SK-N-SH (cell line): Measurements from ENCODE around the gene IGFL4. TPM values are rescaled to one million over a fixed set of nuclear protein-coding genes. Genes with fewer than 3 reads are reported as not detected.

ENCODE experiments used
- CTCF ChIA-PET: fragments of 300-600, 350-600 bp; formaldehyde crosslinking; extraction: SDS; loops from one replicate; lab custom pipeline; 2021; lab: Yijun Ruan, JAX
- POLR2A ChIA-PET: fragments of 350-600 bp; sonication (Branson Sonifier 250); formaldehyde crosslinking; extraction: SDS; loops from one replicate; lab custom pipeline; 2020; ENCODE audit warnings: antibody characterized with exemption, inconsistent platforms; lab: Yijun Ruan, JAX
- DNase-seq: peaks from one replicate; pipeline ENCODE4 v3.0.0; 2012
- H2AFZ ChIP-seq: fragments of 200-600 bp; sonication (generic); 2 replicates; pipeline ENCODE4 v1.8.1; 2016; ENCODE audit warnings: antibody characterized with exemption, mild to moderate bottlenecking, low read depth
- H3F3A ChIP-seq: fragments of 200-600 bp; sonication (generic); replicated peaks from 2 replicates; pipeline ENCODE3; 2016; ENCODE audit warnings: antibody characterized with exemption, mild to moderate bottlenecking; ENCODE audit not compliant: insufficient read depth
- H3K27ac ChIP-seq, 2 experiments: fragments of 200-500 bp in 1 of 2; fragments of 200-600 bp in 1 of 2; sonication (Bioruptor generic) in 1 of 2; sonication (generic), shearing (Covaris generic) in 1 of 2; 2 replicates each; pipeline versions ENCODE4 v1.5.1 to v1.6.1; 2014 to 2016; ENCODE audit warnings: low read depth in 2 of 2, inconsistent platforms in 1 of 2, low read length in 1 of 2, mild to moderate bottlenecking in 1 of 2, mixed read lengths in 1 of 2
- H3K27me3 ChIP-seq: fragments of 200-600 bp; sonication (generic), shearing (Covaris generic); 2 replicates; pipeline ENCODE4 v1.6.1; 2016; ENCODE audit warnings: mixed run types; ENCODE audit not compliant: insufficient read depth
- H3K36me3 ChIP-seq, 2 experiments: fragments of 200-500 bp in 1 of 2; fragments of 200-600 bp in 1 of 2; sonication (Bioruptor generic) in 1 of 2; sonication (generic) in 1 of 2; replicated peaks in 1 of 2; 2 replicates each; pipeline versions ENCODE3 to v1.5.1; 2014 to 2016; ENCODE audit warnings: low read length in 1 of 2, mild to moderate bottlenecking in 1 of 2; ENCODE audit not compliant: insufficient read depth in 2 of 2, control insufficient read depth in 1 of 2
- H3K4me1 ChIP-seq, 2 experiments: fragments of 200-500 bp in 1 of 2; fragments of 200-600 bp in 1 of 2; sonication (Bioruptor generic) in 1 of 2; sonication (generic), shearing (Covaris generic) in 1 of 2; 2 replicates each; pipeline versions ENCODE4 v1.5.1 to v1.6.1; 2014 to 2016; ENCODE audit warnings: low read depth in 1 of 2, low read length in 1 of 2, mixed run types in 1 of 2; ENCODE audit not compliant: insufficient read depth in 2 of 2, control insufficient read depth in 1 of 2
- H3K4me2 ChIP-seq: fragments of 200-600 bp; sonication (generic), shearing (Covaris generic); 2 replicates; pipeline ENCODE4 v1.6.1; 2017; ENCODE audit warnings: mixed run types
- H3K4me3 ChIP-seq, 2 experiments: fragments of 200-500 bp in 1 of 2; fragments of 200-600 bp in 1 of 2; sonication (Bioruptor generic) in 1 of 2; sonication (generic), shearing (Covaris generic) in 1 of 2; 2 replicates each; pipeline versions ENCODE4 v1.5.1 to v1.8.1; 2014 to 2016; ENCODE audit warnings: low read depth in 2 of 2, inconsistent platforms in 1 of 2, low read length in 1 of 2, mild to moderate bottlenecking in 1 of 2, mixed read lengths in 1 of 2, moderate library complexity in 1 of 2
- H3K79me2 ChIP-seq: fragments of 200-600 bp; sonication (generic); 2 replicates; pipeline ENCODE4 v1.8.1; 2017; ENCODE audit warnings: mild to moderate bottlenecking; ENCODE audit not compliant: insufficient read depth
- H3K9ac ChIP-seq: fragments of 200-600 bp; sonication (generic); 2 replicates; pipeline ENCODE4 v1.6.1; 2017; ENCODE audit warnings: mixed run types
- H3K9me2 ChIP-seq: fragments of 200-600 bp; sonication (generic); 2 replicates; pipeline ENCODE4 v1.6.1; 2017; ENCODE audit warnings: mixed run types
- H3K9me3 ChIP-seq: fragments of 200-600 bp; sonication (generic); 2 replicates; pipeline ENCODE4 v1.6.1; 2017; ENCODE audit warnings: mixed run types, mild to moderate bottlenecking, moderate library complexity
- H4K20me1 ChIP-seq: fragments of 200-600 bp; sonication (generic); 2 replicates; pipeline ENCODE4 v1.6.1; 2017; ENCODE audit warnings: mild to moderate bottlenecking, mixed run types; ENCODE audit not compliant: insufficient read depth
- ELF1 ChIP-seq: IDR thresholded peaks from 2 replicates; pipeline ENCODE4 v1.4.0; 2012
- EP300 ChIP-seq, 2 experiments: IDR thresholded peaks; 2 replicates each; pipeline versions ENCODE4 v1.4.0 to v1.6.1; 2012; ENCODE audit warnings: borderline replicate concordance in 1 of 2, low read depth in 1 of 2, low read length in 1 of 2
- EZH2phosphoT487 ChIP-seq: fragments of 200-600 bp; sonication (generic); IDR thresholded peaks from 2 replicates; pipeline ENCODE4 v1.6.1; 2017; ENCODE audit warnings: low read depth, mixed run types, mild to moderate bottlenecking, antibody characterized with exemption, moderate library complexity, borderline replicate concordance
- FOXM1 ChIP-seq: IDR thresholded peaks from 2 replicates; pipeline ENCODE4 v1.4.0; 2012; ENCODE audit warnings: low read depth, mild to moderate bottlenecking
- GABPA ChIP-seq: IDR thresholded peaks from 2 replicates; pipeline ENCODE4 v1.4.0; 2012; ENCODE audit warnings: low read depth, mild to moderate bottlenecking
- JUND ChIP-seq: IDR thresholded peaks from 2 replicates; pipeline ENCODE4 v1.4.0; 2012
- MEF2A ChIP-seq: IDR thresholded peaks from 2 replicates; pipeline ENCODE4 v1.4.0; 2012; ENCODE audit warnings: low read depth, borderline replicate concordance
- MXI1 ChIP-seq: IDR thresholded peaks from 2 replicates; pipeline ENCODE4 v1.6.1; 2012; ENCODE audit warnings: mild to moderate bottlenecking, low read depth, low read length, improper control_type of control experiment
- NFIC ChIP-seq: IDR thresholded peaks from 2 replicates; pipeline ENCODE4 v1.4.0; 2012; ENCODE audit warnings: borderline replicate concordance
- POLR2AphosphoS5 ChIP-seq: IDR thresholded peaks from 2 replicates; pipeline ENCODE4 v1.6.1; 2012; ENCODE audit warnings: low read depth, low read length
- RAD21 ChIP-seq: IDR thresholded peaks from 2 replicates; pipeline ENCODE4 v1.6.1; 2012; ENCODE audit warnings: mild to moderate bottlenecking, low read length
- RCOR1 ChIP-seq: fragments of 150-350 bp; IDR thresholded peaks from 2 replicates; pipeline ENCODE4 v1.6.1; 2017; ENCODE audit warnings: antibody characterized with exemption, low read length
- RXRA ChIP-seq: IDR thresholded peaks from 2 replicates; pipeline ENCODE4 v1.4.0; 2012; ENCODE audit warnings: low read depth, mild to moderate bottlenecking, borderline replicate concordance
- SMC3 ChIP-seq: IDR thresholded peaks from 2 replicates; pipeline ENCODE4 v1.6.1; 2012; ENCODE audit warnings: low read depth, low read length, improper control_type of control experiment
- TAF1 ChIP-seq: IDR thresholded peaks from 2 replicates; pipeline ENCODE4 v1.6.1; 2012; ENCODE audit warnings: low read depth, mild to moderate bottlenecking, low read length, moderate library complexity, borderline replicate concordance
- TEAD4 ChIP-seq: IDR thresholded peaks from 2 replicates; pipeline ENCODE4 v1.4.0; 2012; ENCODE audit warnings: mild to moderate bottlenecking, borderline replicate concordance; ENCODE audit not compliant: insufficient read depth
- YY1 ChIP-seq: IDR thresholded peaks from 2 replicates; pipeline ENCODE4 v1.4.0; 2012; ENCODE audit warnings: low read depth, mild to moderate bottlenecking
- whole genome bisulfite sequencing: methylation state at CpG from one replicate; pipeline ENCODE4 v1.1.6; 2017; ENCODE audit warnings: low lambda C conversion rate; 5-methylcytosine and 5-hydroxymethylcytosine counted together
- polyA plus RNA-seq, 3 experiments: library from polyadenylated mRNA; depleted of rRNA; stranded (reverse); fragments of >200 nt; gene quantifications; 2 replicates each; pipeline ENCODE4 v1.2.3, GENCODE V29; 2012
- TF ChIP-seq, protein P1 (sequence below): fragments of 200-600 bp; sonication (generic); IDR thresholded peaks from 2 replicates; pipeline ENCODE4 v1.6.1; 2017; ENCODE audit warnings: antibody characterized with exemption, mild to moderate bottlenecking, moderate library complexity
- TF ChIP-seq, protein P2 (sequence below): IDR thresholded peaks from 2 replicates; pipeline ENCODE4 v1.4.0; 2012; ENCODE audit warnings: low read depth, borderline replicate concordance
- TF ChIP-seq, protein P3 (sequence below): IDR thresholded peaks from 2 replicates; pipeline ENCODE4 v1.6.1; 2012; ENCODE audit warnings: mild to moderate bottlenecking, low read depth, low read length, moderate library complexity
- TF ChIP-seq, protein P4 (sequence below): IDR thresholded peaks from 2 replicates; pipeline ENCODE4 v1.4.0; 2012; ENCODE audit warnings: low read depth
- TF ChIP-seq, protein P5 (sequence below): IDR thresholded peaks from 2 replicates; pipeline ENCODE4 v1.4.0; 2012; ENCODE audit warnings: low read depth, borderline replicate concordance
- TF ChIP-seq, protein P6 (sequence below): fragments of 150-350 bp; IDR thresholded peaks from 2 replicates; pipeline ENCODE4 v1.6.1; 2017; ENCODE audit warnings: antibody characterized with exemption, low read length, low read depth, borderline replicate concordance

Gene IGFL4
- polyA plus RNA-seq, 1 of the 3 experiments (the other 2 are of a cell fraction), result not detected

DNA sequence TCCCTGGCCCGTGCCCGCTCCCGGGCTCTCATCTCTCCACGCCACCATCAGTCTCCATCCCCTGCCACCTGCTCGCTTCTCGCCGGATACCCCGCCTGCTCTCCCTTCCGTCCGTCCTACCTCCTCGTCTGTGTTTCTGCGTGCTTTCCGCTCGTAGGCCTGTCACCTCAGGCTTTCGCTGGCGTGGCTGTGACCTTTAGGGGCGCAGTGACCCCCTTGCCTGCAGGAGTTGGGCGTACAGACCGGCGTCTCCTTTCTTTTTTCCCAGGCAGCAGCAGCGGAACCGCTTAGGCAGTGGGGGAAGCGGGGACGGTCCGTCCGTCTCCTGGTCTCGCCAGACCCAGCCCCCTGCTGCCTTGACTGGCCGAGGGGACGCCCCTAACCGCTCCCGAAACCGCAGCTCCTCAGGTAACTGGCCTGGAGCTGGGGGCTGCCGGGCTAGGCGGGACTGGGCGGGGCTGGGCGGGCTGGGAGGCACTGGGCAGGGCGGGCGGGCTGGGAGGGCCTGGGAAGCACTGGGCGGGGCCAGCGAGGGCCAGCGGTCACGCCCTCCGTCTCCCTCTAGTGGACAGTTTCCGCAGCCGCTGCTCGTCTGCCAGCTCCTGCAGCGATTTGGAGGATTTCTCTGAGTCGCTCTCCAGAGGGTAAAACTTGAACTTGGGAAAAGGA, 24.2 kb downstream of the IGFL4 start:
- peaks cover 0 to 22% of the 10 kb centered on the region in 2 experiments; a peak in 2 of 4 replicates for H3K4me1 ChIP-seq
- H3K36me3 ChIP-seq, result no peaks in the 10 kb centered on the region
- TF ChIP-seq EZH2phosphoT487 (no peak), ELF1 (no peak), SMC3 (peak; percentile 53), TEAD4 (no peak), RXRA (no peak), GABPA (no peak), RAD21 (peak; percentile 46), TAF1 (no peak), YY1 (no peak), FOXM1 (no peak), RCOR1 (no peak), POLR2AphosphoS5 (no peak), NFIC (no peak), MEF2A (no peak), EP300 (IDR thresholded peaks at IDR 0.05; ENCODE audit: borderline replicate concordance in 1 of 2, low read depth in 1 of 2, low read length in 1 of 2) (no peak), MXI1 (0 out of 2 replicates have a peak, but pooled peaks have one; percentile 27), JUND (no peak)
- TF ChIP-seq, protein P1, sequence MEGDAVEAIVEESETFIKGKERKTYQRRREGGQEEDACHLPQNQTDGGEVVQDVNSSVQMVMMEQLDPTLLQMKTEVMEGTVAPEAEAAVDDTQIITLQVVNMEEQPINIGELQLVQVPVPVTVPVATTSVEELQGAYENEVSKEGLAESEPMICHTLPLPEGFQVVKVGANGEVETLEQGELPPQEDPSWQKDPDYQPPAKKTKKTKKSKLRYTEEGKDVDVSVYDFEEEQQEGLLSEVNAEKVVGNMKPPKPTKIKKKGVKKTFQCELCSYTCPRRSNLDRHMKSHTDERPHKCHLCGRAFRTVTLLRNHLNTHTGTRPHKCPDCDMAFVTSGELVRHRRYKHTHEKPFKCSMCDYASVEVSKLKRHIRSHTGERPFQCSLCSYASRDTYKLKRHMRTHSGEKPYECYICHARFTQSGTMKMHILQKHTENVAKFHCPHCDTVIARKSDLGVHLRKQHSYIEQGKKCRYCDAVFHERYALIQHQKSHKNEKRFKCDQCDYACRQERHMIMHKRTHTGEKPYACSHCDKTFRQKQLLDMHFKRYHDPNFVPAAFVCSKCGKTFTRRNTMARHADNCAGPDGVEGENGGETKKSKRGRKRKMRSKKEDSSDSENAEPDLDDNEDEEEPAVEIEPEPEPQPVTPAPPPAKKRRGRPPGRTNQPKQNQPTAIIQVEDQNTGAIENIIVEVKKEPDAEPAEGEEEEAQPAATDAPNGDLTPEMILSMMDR, result peak; percentile 65
- TF ChIP-seq, protein P2, sequence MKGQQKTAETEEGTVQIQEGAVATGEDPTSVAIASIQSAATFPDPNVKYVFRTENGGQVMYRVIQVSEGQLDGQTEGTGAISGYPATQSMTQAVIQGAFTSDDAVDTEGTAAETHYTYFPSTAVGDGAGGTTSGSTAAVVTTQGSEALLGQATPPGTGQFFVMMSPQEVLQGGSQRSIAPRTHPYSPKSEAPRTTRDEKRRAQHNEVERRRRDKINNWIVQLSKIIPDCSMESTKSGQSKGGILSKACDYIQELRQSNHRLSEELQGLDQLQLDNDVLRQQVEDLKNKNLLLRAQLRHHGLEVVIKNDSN, result no peak
- TF ChIP-seq, protein P3, sequence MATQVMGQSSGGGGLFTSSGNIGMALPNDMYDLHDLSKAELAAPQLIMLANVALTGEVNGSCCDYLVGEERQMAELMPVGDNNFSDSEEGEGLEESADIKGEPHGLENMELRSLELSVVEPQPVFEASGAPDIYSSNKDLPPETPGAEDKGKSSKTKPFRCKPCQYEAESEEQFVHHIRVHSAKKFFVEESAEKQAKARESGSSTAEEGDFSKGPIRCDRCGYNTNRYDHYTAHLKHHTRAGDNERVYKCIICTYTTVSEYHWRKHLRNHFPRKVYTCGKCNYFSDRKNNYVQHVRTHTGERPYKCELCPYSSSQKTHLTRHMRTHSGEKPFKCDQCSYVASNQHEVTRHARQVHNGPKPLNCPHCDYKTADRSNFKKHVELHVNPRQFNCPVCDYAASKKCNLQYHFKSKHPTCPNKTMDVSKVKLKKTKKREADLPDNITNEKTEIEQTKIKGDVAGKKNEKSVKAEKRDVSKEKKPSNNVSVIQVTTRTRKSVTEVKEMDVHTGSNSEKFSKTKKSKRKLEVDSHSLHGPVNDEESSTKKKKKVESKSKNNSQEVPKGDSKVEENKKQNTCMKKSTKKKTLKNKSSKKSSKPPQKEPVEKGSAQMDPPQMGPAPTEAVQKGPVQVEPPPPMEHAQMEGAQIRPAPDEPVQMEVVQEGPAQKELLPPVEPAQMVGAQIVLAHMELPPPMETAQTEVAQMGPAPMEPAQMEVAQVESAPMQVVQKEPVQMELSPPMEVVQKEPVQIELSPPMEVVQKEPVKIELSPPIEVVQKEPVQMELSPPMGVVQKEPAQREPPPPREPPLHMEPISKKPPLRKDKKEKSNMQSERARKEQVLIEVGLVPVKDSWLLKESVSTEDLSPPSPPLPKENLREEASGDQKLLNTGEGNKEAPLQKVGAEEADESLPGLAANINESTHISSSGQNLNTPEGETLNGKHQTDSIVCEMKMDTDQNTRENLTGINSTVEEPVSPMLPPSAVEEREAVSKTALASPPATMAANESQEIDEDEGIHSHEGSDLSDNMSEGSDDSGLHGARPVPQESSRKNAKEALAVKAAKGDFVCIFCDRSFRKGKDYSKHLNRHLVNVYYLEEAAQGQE, result no peak
- TF ChIP-seq, protein P4, sequence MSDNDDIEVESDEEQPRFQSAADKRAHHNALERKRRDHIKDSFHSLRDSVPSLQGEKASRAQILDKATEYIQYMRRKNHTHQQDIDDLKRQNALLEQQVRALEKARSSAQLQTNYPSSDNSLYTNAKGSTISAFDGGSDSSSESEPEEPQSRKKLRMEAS, result no peak
- TF ChIP-seq, protein P5, sequence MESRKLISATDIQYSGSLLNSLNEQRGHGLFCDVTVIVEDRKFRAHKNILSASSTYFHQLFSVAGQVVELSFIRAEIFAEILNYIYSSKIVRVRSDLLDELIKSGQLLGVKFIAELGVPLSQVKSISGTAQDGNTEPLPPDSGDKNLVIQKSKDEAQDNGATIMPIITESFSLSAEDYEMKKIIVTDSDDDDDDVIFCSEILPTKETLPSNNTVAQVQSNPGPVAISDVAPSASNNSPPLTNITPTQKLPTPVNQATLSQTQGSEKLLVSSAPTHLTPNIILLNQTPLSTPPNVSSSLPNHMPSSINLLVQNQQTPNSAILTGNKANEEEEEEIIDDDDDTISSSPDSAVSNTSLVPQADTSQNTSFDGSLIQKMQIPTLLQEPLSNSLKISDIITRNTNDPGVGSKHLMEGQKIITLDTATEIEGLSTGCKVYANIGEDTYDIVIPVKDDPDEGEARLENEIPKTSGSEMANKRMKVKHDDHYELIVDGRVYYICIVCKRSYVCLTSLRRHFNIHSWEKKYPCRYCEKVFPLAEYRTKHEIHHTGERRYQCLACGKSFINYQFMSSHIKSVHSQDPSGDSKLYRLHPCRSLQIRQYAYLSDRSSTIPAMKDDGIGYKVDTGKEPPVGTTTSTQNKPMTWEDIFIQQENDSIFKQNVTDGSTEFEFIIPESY, result no peak
- TF ChIP-seq, protein P6, sequence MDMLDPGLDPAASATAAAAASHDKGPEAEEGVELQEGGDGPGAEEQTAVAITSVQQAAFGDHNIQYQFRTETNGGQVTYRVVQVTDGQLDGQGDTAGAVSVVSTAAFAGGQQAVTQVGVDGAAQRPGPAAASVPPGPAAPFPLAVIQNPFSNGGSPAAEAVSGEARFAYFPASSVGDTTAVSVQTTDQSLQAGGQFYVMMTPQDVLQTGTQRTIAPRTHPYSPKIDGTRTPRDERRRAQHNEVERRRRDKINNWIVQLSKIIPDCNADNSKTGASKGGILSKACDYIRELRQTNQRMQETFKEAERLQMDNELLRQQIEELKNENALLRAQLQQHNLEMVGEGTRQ, result no peak
- peaks cover 34% of the 10 kb centered on the region for H4K20me1 ChIP-seq
- H3K27ac ChIP-seq, result no peak overlapping the region
- POLR2A ChIA-PET, result no interaction called here
- H3K9ac ChIP-seq, result no peak overlapping the region
- H3K9me3 ChIP-seq, result no peaks in the 10 kb centered on the region
- H3K9me2 ChIP-seq, result no peaks in the 10 kb centered on the region
- H3K4me3 ChIP-seq, result peak overlapping the region; percentile 57 to 68
- WGBS, result 4% methylated on average over 28 of the region's 48 CpGs
- no peaks in the 10 kb centered on the region for H3K79me2 ChIP-seq
- DNase-seq, result peak; percentile 94
- H3K4me2 ChIP-seq, result peak overlapping the region; percentile 89
- peaks cover 20% of the 10 kb centered on the region for H3F3A ChIP-seq
- no peaks in the 10 kb centered on the region for H3K27me3 ChIP-seq
- CTCF ChIA-PET, result interaction anchor here (0.5 to 5.1 kb wide), 35 partner anchors 9 to 658 kb away, joined by 3 to 82 read pairs (median 4); partner anchors contain the start of genes CCDC61, IGFL1 and IGFL4
- H2AFZ ChIP-seq, result peak overlapping the region; percentile 47; the same call in 1 of the 2 replicates
